ENCODE data around the gene PLA2G2F. TPM values are rescaled to one million over a fixed set of nuclear protein-coding genes. Genes with fewer than 3 reads are reported as not detected.
A peak's percentile ranks its signal among the peaks of the same experiment; 100 is the strongest.

Gene PLA2G2F
- total and polyA plus RNA-seq, 2 of the 13 experiments (the other 11 are each of a cell fraction or from before 2014, with no cell fraction given), result not detected

DNA sequence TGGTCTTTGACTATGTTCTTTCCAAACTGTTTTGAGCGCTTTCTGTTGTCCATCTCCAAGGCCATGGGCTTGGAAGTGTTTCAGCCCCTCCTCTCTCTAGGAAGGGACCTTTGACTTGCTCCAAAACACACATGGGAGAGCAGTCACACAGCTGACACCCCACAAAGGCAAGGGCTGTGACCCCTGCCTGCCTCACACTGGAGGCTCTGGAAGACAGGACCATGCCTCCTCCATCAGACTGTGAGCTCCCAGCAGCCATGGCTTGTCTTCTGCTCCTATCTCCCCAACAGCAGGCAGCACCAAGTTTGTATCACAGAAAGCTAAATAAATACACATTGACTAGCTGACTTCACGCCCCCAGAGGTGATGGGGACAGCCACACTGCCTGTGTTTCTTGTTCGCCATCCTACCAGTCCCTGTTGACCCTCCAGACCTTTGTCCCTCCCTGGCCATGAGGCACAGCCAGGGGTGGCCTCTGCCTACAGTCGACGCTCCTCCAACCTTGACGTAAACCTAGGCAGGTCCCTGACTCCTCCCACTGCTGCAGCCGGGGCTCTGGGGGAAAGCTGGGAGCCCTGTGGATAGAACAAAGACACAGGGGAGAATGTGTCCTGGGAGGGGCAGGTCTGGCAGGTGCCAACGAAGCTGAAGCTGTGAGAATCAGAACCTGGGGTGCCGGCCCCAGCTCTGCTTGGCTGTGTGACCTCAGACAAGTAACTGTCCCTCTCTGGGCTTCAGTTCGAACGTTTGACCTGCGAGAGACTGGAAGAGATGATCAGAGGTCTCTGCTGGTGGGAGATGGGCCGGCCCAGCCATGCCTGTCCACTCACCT lies 4.8 kb downstream of the PLA2G2F start:
- Histone ChIP-seq H3K4me3 (replicated peaks in 1 of 3; ENCODE audit: insufficient read depth in 1 of 3, low read depth in 2 of 3, low read length in 3 of 3) (peak overlapping the region in 1 of 3 experiments; percentile 6; a peak in 1 of 6 replicates), H4K20me1 (ENCODE audit: insufficient read depth, low read length) (no peaks in the 10 kb centered on the region), H3K9ac (ENCODE audit: insufficient read depth, low read depth, low read length) (no peak overlapping the region), H3K9me3 (ENCODE audit: low read length) (no peaks in the 10 kb centered on the region), H2AFZ (ENCODE audit: low read length) (no peak overlapping the region), H3K36me3 (replicated peaks in 1 of 2; ENCODE audit: control insufficient read depth in 1 of 2, insufficient read depth in 2 of 2, low read length in 2 of 2) (no peaks in the 10 kb centered on the region), H3K79me2 (ENCODE audit: insufficient read depth, low read length) (no peaks in the 10 kb centered on the region), H3K27me3 (ENCODE audit: control insufficient read depth in 1 of 2, insufficient read depth in 2 of 2, low read length in 2 of 2) (peaks cover 4 to 15% of the 10 kb centered on the region in 2 experiments; a peak in 3 of 5 replicates), H3K4me2 (ENCODE audit: low read depth, low read length) (peak overlapping the region; percentile 33; the same call in 1 of the 2 replicates), H3K27ac (ENCODE audit: extremely low read length, insufficient read depth, low read length) (no peak overlapping the region), H3K4me1 (ENCODE audit: insufficient read depth, low read length) (peaks cover 13% of the 10 kb centered on the region)
- intact Hi-C loops (cut with micrococcal nuclease; ENCODE audit: unreplicated experiment), result loop anchor here (2.0 kb wide), 1 partner anchor 43 kb away; no protein-coding TSS in a partner anchor
- FAIRE-seq, result no peak
- peak; percentile 19 for DNase-seq (ENCODE audit: low spot score)
- peak; percentile 36; the same call in 2 of the 3 replicates for ATAC-seq
- no TSS peak for BruUV-seq (replicated peaks)
- in situ Hi-C loops (cut with HindIII; ENCODE audit: extremely low pct_ligation_motif_present, low pct_unique_long_range_greater_than_20kb), result no loop called here
- 16% methylated on average over 7 of the region's 13 CpGs for WGBS (ENCODE audit: low lambda C conversion rate)
- POLR2A ChIA-PET, result no interaction called here
- CTCF ChIA-PET (ENCODE audit: low intra/inter-chr PET ratio, low total read pairs), result no interaction called here
- TF ChIP-seq, protein P1, sequence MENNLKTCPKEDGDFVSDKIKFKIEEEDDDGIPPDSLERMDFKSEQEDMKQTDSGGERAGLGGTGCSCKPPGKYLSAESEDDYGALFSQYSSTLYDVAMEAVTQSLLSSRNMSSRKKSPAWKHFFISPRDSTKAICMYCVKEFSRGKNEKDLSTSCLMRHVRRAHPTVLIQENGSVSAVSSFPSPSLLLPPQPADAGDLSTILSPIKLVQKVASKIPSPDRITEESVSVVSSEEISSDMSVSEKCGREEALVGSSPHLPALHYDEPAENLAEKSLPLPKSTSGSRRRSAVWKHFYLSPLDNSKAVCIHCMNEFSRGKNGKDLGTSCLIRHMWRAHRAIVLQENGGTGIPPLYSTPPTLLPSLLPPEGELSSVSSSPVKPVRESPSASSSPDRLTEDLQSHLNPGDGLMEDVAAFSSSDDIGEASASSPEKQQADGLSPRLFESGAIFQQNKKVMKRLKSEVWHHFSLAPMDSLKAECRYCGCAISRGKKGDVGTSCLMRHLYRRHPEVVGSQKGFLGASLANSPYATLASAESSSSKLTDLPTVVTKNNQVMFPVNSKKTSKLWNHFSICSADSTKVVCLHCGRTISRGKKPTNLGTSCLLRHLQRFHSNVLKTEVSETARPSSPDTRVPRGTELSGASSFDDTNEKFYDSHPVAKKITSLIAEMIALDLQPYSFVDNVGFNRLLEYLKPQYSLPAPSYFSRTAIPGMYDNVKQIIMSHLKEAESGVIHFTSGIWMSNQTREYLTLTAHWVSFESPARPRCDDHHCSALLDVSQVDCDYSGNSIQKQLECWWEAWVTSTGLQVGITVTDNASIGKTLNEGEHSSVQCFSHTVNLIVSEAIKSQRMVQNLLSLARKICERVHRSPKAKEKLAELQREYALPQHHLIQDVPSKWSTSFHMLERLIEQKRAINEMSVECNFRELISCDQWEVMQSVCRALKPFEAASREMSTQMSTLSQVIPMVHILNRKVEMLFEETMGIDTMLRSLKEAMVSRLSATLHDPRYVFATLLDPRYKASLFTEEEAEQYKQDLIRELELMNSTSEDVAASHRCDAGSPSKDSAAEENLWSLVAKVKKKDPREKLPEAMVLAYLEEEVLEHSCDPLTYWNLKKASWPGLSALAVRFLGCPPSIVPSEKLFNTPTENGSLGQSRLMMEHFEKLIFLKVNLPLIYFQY (CRISPR knock-in tag; IDR thresholded peaks at IDR 0.05; ENCODE audit: borderline replicate concordance), result no peak
- TF ChIP-seq, protein P2, sequence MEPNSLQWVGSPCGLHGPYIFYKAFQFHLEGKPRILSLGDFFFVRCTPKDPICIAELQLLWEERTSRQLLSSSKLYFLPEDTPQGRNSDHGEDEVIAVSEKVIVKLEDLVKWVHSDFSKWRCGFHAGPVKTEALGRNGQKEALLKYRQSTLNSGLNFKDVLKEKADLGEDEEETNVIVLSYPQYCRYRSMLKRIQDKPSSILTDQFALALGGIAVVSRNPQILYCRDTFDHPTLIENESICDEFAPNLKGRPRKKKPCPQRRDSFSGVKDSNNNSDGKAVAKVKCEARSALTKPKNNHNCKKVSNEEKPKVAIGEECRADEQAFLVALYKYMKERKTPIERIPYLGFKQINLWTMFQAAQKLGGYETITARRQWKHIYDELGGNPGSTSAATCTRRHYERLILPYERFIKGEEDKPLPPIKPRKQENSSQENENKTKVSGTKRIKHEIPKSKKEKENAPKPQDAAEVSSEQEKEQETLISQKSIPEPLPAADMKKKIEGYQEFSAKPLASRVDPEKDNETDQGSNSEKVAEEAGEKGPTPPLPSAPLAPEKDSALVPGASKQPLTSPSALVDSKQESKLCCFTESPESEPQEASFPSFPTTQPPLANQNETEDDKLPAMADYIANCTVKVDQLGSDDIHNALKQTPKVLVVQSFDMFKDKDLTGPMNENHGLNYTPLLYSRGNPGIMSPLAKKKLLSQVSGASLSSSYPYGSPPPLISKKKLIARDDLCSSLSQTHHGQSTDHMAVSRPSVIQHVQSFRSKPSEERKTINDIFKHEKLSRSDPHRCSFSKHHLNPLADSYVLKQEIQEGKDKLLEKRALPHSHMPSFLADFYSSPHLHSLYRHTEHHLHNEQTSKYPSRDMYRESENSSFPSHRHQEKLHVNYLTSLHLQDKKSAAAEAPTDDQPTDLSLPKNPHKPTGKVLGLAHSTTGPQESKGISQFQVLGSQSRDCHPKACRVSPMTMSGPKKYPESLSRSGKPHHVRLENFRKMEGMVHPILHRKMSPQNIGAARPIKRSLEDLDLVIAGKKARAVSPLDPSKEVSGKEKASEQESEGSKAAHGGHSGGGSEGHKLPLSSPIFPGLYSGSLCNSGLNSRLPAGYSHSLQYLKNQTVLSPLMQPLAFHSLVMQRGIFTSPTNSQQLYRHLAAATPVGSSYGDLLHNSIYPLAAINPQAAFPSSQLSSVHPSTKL (CRISPR knock-in tag; IDR thresholded peaks at IDR 0.05), result no peak
- TF ChIP-seq ONECUT2 (CRISPR knock-in tag; IDR thresholded peaks at IDR 0.05) (no peak), ZNF768 (CRISPR knock-in tag; IDR thresholded peaks at IDR 0.05) (peak; percentile 96), RBM22 (optimal IDR thresholded peaks at IDR 0.05; ENCODE audit: low read length) (no peak), TBP (CRISPR knock-in tag; IDR thresholded peaks at IDR 0.05) (no peak), ZSCAN9 (CRISPR knock-in tag; IDR thresholded peaks at IDR 0.05; ENCODE audit: borderline replicate concordance) (no peak), CHD2 (IDR thresholded peaks at IDR 0.05; ENCODE audit: low read depth, low read length) (no peak), ZNF260 (CRISPR knock-in tag; IDR thresholded peaks at IDR 0.05; ENCODE audit: borderline replicate concordance, low read depth) (no peak), HNRNPH1 (optimal IDR thresholded peaks at IDR 0.05; ENCODE audit: low read depth, low read length) (no peak)
- TF ChIP-seq, protein P3, sequence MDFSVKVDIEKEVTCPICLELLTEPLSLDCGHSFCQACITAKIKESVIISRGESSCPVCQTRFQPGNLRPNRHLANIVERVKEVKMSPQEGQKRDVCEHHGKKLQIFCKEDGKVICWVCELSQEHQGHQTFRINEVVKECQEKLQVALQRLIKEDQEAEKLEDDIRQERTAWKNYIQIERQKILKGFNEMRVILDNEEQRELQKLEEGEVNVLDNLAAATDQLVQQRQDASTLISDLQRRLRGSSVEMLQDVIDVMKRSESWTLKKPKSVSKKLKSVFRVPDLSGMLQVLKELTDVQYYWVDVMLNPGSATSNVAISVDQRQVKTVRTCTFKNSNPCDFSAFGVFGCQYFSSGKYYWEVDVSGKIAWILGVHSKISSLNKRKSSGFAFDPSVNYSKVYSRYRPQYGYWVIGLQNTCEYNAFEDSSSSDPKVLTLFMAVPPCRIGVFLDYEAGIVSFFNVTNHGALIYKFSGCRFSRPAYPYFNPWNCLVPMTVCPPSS (IDR thresholded peaks at IDR 0.05), result no peak
- TF ChIP-seq, protein P4, sequence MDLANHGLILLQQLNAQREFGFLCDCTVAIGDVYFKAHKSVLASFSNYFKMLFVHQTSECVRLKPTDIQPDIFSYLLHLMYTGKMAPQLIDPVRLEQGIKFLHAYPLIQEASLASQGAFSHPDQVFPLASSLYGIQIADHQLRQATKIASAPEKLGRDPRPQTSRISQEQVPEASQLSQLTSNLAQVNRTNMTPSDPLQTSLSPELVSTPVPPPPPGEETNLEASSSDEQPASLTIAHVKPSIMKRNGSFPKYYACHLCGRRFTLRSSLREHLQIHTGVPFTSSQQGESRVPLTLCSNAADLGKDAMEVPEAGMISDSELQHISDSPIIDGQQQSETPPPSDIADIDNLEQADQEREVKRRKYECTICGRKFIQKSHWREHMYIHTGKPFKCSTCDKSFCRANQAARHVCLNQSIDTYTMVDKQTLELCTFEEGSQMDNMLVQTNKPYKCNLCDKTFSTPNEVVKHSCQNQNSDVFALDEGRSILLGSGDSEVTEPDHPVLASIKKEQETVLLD (CRISPR knock-in tag; IDR thresholded peaks at IDR 0.05; ENCODE audit: low read depth), result no peak
